AG09309 (cell line): Measurements from ENCODE around the gene USP15.
"Not testable (repeated sequence)": the region's sequence is repeated elsewhere in the genome, so short reads cannot be mapped to it uniquely, and the experiment has no call there.

Experiments used
- DNase-seq: peaks from one replicate; pipeline ENCODE4 v3.0.0-alpha.2; 2010; ENCODE audit warnings: low read depth
- H3K4me3 ChIP-seq: 2 replicates; pipeline ENCODE4 v1.5.1; 2011; ENCODE audit warnings: mild to moderate bottlenecking, low read depth, low read length, moderate library complexity; ENCODE audit not compliant: control insufficient read depth
- TF ChIP-seq, protein P1 (sequence below): IDR thresholded peaks from 2 replicates; pipeline ENCODE4 v1.5.1; 2011; ENCODE audit warnings: mild to moderate bottlenecking, low read depth, low read length, inconsistent platforms; ENCODE audit not compliant: insufficient read depth, control insufficient read depth; ENCODE audit errors: missing control alignments

The USP15 gene

DNA sequence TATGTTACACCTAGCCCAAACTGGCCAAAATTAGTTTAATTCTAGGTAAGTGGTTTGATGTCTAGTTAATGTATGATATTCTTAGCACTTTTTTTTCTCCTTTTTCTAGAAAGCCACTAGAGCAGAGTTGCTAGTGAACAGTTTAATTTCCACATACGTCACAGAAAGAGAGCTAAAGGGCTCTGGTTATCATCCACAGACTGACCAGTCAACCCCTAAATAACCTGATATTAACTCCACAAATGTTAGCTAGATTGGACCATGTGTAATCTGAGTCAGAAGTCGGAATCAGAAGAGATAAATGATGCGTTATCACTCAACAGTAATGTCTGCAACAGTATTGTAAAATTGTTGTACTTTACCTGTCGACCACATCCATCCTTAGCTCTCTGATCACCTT, 74.9 kb downstream of the USP15 start:
- H3K4me3 ChIP-seq, result no peak overlapping the region
- DNase-seq, result no peak
- TF ChIP-seq, protein P1, sequence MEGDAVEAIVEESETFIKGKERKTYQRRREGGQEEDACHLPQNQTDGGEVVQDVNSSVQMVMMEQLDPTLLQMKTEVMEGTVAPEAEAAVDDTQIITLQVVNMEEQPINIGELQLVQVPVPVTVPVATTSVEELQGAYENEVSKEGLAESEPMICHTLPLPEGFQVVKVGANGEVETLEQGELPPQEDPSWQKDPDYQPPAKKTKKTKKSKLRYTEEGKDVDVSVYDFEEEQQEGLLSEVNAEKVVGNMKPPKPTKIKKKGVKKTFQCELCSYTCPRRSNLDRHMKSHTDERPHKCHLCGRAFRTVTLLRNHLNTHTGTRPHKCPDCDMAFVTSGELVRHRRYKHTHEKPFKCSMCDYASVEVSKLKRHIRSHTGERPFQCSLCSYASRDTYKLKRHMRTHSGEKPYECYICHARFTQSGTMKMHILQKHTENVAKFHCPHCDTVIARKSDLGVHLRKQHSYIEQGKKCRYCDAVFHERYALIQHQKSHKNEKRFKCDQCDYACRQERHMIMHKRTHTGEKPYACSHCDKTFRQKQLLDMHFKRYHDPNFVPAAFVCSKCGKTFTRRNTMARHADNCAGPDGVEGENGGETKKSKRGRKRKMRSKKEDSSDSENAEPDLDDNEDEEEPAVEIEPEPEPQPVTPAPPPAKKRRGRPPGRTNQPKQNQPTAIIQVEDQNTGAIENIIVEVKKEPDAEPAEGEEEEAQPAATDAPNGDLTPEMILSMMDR, result no peak

DNA sequence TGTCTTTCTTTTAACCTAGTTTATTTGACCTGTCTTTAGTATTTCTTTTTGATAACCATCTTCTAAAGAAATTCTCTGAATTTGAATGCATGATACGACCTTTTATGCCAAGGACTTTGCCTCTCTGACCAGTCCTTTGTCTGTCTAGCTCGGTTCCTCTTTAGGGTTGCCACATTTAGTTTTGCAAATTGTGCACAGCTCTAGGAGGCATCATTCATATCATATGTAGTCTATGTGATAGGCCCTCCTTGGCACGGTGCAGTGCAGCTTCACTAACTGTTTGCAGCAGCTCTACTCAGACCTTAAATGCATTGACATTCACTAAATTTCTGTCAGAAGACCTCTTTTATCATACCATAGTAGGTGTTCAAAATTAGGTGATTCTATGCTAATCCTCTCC, 75.6 kb downstream of the USP15 start:
- no peak overlapping the region for H3K4me3 ChIP-seq
- DNase-seq, result no peak

DNA sequence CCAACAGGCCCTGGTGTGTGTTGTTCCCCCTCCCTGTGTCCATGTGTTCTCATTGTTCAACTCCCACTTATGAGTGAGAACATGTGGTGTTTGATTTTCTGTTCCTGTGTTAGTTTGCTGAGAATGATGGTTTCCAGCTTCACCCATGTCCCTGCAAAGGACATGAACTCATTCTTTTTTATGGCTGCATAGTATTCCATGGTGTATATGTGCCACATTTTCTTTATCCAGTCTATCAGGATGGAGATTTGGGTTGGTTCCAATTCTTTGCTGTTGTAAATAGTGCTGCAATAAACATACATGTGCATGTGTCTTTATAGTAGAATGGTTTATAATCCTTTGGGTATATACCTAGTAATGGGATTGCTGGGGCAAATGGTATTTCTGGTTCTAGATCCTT, 77.4 kb downstream of the USP15 start:
- H3K4me3 ChIP-seq, DNase-seq: not testable (repeated sequence)

More for the DNA sequence above, 75.6 kb downstream of the USP15 start:
- TF ChIP-seq, protein P1, result no peak

DNA sequence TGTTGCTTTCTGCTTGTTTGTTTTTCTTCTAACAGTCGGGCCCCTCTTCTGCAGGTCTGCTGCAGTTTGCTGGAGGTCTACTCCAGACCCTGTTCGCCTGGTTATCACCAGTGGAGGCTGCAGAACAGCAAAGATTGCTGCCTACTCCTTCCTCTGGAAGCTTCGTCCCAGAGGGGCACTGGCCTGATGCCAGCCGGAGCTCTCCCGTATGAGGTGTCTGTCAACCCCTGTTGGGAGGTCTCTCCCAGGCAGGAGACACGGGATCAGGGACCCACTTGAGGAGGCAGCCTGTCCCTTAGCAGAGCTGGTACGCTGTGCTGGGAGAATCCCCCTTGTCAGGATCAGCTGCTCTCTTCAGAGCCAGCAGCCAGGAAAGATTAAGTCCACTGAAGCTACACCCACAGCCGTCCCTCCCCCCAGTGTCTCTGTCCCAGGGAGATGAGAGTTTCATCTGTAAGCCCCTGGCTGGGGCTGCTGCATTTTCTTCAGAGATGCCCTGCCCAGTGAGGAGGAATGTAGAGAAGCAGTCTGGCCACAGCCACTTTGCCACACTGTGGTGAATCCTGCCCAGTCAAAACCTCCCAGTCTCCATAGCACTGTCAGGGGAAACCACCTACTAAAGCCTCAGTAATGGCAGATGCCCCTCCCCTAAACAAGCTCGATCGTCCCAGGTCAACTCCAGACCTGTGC, 82.6 kb downstream of the USP15 start:
- not testable (repeated sequence) for DNase-seq, H3K4me3 ChIP-seq

DNA sequence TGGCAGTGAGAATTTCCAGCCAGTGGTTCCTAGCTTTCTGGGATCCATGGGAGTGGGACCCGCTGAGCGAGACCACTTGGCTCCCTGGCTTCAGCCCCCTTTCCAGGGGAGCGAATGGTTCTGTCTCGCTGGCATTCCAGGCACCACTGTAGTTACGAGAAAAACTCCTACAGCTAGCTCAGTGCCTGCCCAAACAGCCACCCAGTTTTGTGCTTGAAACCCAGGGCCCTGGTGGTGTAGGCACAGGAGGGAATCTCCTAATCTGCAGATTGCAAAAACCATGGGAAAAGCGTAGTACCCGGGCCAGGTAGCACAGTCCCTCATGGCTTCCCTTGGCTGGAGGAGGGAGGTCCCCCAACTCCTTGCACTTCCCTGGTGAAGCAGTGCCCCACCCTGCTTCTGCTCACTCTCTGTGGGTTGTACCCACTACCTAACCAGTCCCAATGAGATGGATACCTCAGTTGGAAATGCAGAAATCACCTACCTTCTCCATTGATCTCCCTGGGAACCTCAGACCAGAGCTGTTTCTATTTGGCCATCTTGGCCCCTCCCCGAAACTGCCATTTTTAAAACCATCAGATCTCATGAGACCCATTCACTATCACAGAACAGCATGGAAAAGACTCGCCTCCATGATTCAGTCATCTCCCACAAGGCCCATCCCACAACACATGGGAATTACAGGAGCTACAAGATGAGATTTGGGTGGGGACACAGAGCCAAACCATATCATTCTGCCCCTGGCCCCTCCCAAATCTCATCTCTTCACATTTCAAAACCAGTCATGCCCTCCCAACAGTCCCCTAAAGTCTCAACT, 83.3 kb downstream of the USP15 start:
- not testable (repeated sequence) for H3K4me3 ChIP-seq

DNA sequence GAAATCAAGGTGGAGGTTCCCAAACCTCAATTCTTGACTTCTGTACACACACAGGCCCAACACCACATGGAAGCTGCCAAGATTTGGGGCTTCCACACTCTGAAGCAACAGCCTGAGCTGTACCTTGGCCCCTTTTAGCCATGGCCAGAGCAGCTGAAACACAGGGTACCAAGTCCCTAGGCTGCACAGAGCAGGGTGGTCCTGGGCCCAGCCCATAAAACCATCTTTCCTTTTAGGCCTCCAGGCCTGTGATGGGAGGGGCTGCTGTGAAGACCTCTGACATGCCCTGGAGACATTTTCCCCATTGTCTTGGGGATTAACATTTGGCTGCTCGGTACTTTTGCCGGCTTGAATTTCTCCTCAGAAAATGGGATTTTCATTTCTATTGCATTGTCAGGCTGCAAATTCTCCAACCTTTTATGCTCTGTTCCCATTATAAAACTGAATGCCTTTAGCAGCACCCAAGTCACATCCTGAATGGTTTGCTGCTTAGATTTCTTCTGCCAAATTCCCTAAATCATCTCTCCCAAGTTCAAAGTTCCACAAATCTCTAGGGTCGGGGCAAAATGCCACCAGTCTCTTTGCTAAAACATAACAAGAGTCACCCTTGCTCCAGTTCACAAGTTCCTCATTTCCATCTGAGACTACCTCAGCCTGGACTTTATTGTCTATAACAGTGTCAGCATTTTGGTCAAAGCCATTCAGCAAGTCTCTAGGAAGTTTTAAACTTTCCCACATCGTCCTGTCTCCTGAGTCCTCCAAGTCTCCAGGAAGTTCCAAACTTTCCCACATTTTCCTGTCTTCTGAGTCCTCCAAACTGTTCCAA, 84.7 kb downstream of the USP15 start:
- not testable (repeated sequence) for DNase-seq, H3K4me3 ChIP-seq

More for the DNA sequence above, 83.3 kb downstream of the USP15 start:
- DNase-seq, result not testable (repeated sequence)

DNA sequence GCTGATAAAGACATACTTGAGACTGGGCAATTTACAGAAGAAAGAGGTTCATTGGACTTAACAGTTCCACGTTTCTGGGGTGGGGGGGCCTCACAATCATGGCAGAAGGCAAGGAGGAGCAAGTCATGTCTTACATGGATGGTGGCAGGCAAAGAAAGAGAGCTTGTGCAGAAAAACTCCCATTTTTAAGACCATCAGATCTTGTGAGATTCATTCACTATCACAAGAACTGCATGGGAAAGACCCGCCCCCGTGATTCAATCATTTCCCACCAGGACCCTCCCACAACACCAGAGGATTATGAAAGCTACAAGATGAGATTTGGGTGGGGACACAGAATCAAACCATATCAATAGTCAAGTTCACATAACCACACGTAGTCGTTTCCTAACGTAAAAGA, 85.5 kb downstream of the USP15 start:
- TF ChIP-seq, protein P1, result no peak
- no peak overlapping the region for H3K4me3 ChIP-seq
- DNase-seq, result no peak

DNA sequence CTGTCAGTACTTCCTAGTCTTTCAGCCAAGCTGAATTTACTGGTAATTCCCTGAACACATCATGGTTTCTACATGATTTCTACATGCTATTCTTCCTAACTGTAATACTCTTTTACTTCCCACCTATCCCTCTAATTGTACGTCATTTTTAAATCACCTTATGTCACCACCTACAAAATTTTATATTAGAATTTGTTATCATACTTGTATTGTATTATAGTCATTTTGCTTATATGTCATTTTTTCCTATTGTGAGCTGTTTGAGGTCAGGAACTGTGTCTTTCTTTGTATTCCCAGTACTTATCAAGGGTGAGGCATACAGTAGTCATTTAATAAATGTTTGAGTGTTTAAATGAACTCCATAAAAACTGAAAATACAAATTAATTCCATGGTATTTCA, 86.6 kb downstream of the USP15 start:
- DNase-seq, result no peak
- no peak overlapping the region for H3K4me3 ChIP-seq
- TF ChIP-seq, protein P1, result no peak
